PFSK-1 (cell line): Measurements from ENCODE around the gene ULK4.

Experiments used
- FOXP2 ChIP-seq: optimal IDR thresholded peaks from 2 replicates; pipeline ENCODE3; 2011; ENCODE audit warnings: borderline replicate concordance, control low read depth, inconsistent platforms; ENCODE audit not compliant: insufficient read depth; ENCODE audit errors: extremely low read length, extremely low read depth
- POLR2AphosphoS5 ChIP-seq: IDR thresholded peaks from 2 replicates; pipeline ENCODE4 v1.6.1; 2012; ENCODE audit warnings: low read depth, mild to moderate bottlenecking, control low read depth, low read length, moderate library complexity
- SIN3A ChIP-seq: IDR thresholded peaks from 2 replicates; pipeline ENCODE4 v1.6.1; 2012; ENCODE audit warnings: mild to moderate bottlenecking, low read length, moderate library complexity, borderline replicate concordance; ENCODE audit not compliant: insufficient read depth
- TAF1 ChIP-seq: IDR thresholded peaks from 2 replicates; pipeline ENCODE4 v1.6.1; 2012; ENCODE audit warnings: low read length, control low read depth, borderline replicate concordance; ENCODE audit not compliant: insufficient read depth
- TF ChIP-seq, protein P1 (sequence below), 2 experiments: IDR thresholded peaks; 2 replicates each; pipeline versions ENCODE4 v1.6.1 to v1.8.0; 2011 to 2012; ENCODE audit warnings: low read depth in 2 of 2, low read length in 2 of 2, control low read depth in 1 of 2, inconsistent platforms in 1 of 2, mild to moderate bottlenecking in 1 of 2, moderate library complexity in 1 of 2; ENCODE audit not compliant: insufficient read depth in 1 of 2

ULK4 gene

DNA sequence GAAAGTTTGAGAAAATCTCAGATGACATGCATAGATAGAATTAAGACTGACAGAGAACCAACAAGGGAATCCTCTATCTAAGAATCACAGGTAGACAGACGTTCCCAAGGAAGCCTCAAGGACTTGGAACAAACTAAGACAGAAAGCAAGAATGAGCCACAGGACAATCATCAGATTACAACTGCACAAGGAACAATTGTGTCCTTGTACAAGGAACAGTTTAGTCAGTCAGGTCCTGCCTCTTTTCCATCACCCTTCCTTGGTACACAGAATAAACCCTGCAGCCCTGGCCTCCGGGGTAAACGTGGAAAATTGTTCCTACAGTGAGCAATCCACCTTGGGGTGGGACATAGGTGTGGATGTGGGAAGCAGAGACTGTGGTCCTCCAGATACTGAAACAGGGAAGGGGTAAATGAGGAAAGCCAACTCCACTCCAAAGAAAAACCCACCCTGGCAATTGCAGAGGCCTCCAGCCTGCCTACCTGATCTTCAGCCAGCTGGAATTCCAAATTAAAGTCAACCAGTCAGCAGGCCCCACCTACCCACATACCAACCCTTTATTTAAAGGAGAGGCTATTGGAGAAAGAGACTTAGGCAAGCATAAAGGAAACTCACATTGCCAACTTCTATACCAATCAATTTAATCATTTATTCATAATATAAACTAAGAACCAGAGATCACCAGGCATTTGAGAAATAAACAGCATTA is 73.4 kb downstream of the ULK4 start:
- no peak for TF ChIP-seq FOXP2
- TF ChIP-seq, protein P1, sequence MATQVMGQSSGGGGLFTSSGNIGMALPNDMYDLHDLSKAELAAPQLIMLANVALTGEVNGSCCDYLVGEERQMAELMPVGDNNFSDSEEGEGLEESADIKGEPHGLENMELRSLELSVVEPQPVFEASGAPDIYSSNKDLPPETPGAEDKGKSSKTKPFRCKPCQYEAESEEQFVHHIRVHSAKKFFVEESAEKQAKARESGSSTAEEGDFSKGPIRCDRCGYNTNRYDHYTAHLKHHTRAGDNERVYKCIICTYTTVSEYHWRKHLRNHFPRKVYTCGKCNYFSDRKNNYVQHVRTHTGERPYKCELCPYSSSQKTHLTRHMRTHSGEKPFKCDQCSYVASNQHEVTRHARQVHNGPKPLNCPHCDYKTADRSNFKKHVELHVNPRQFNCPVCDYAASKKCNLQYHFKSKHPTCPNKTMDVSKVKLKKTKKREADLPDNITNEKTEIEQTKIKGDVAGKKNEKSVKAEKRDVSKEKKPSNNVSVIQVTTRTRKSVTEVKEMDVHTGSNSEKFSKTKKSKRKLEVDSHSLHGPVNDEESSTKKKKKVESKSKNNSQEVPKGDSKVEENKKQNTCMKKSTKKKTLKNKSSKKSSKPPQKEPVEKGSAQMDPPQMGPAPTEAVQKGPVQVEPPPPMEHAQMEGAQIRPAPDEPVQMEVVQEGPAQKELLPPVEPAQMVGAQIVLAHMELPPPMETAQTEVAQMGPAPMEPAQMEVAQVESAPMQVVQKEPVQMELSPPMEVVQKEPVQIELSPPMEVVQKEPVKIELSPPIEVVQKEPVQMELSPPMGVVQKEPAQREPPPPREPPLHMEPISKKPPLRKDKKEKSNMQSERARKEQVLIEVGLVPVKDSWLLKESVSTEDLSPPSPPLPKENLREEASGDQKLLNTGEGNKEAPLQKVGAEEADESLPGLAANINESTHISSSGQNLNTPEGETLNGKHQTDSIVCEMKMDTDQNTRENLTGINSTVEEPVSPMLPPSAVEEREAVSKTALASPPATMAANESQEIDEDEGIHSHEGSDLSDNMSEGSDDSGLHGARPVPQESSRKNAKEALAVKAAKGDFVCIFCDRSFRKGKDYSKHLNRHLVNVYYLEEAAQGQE (IDR thresholded peaks at IDR 0.05; ENCODE audit: insufficient read depth in 1 of 2, low read depth in 2 of 2, low read length in 2 of 2) = no peak
- no peak for TF ChIP-seq POLR2AphosphoS5
- TF ChIP-seq SIN3A = no peak
- no peak for TF ChIP-seq TAF1

DNA sequence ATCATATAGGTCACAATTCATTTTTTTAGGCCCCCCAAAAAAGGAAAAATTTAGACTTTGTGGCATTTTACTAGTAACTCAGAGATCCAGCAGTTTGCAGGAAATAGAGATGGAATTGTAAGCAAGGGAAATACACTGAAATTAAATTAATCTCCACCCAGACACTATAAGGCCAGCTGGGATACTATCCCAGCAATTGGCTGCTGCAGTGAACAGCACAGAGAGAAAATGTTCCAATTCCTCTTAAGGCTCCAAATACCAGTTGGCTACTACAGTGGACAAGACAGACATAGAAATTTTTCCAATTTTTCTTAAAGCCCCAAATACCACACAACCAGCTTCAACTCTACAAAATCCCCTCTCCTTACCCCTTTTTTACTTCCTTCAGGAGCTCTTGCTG is 78.9 kb downstream of the ULK4 start:
- TF ChIP-seq FOXP2 = no peak
- no peak for TF ChIP-seq SIN3A
- TF ChIP-seq, protein P1 (IDR thresholded peaks at IDR 0.05; ENCODE audit: insufficient read depth in 1 of 2, low read depth in 2 of 2, low read length in 2 of 2) = no peak
- TF ChIP-seq TAF1 = no peak
- TF ChIP-seq POLR2AphosphoS5 = no peak

DNA sequence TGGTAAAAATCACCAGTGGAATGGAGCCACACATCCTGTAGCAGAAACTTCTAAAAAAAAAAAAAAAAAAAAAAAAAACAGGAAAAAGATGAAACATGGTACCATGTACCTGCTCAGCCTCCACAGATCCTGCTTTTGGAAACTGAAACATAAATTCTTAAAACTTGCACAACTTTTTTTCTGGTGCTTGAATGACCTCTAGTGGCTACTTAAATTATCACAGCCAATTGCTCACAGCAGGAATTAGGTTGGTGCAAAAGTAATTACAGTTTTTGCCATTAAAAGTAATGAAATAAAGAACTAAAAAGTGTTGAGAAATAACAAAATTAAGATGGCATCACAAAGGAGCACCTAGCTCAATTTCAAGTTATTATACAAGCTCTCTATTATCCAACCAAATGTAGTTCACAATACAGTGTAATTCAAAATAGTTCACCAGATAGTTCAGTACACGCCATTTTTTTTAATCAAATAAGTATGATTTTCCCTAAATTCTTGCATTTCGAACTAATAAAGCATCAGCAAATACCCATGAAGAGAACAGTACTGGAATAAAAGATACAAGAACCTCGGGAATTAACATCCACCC is 80.6 kb downstream of the ULK4 start:
- TF ChIP-seq SIN3A (no peak), POLR2AphosphoS5 (no peak), FOXP2 (no peak), TAF1 (no peak)
- TF ChIP-seq, protein P1 (IDR thresholded peaks at IDR 0.05; ENCODE audit: insufficient read depth in 1 of 2, low read depth in 2 of 2, low read length in 2 of 2) = no peak

DNA sequence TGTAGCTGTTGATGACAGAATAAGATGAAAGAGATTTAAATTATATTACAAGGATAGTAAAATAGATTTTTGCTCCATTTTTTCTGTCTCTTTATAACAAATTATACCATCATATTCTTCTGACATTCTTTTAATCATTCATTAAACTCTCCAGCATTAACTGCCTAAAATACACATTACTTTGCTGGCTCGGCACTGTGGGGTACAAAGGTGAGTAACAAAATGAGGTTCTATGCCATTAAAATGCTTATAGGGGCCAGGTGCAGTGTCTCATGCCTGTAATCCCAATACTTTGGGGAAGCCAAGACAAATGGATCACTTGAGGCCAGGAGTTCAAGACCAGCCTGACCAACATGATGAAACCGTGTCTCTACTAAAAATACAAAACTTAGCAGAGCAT is 81.5 kb downstream of the ULK4 start:
- TF ChIP-seq, protein P1 (IDR thresholded peaks at IDR 0.05; ENCODE audit: insufficient read depth in 1 of 2, low read depth in 2 of 2, low read length in 2 of 2) = no peak
- no peak for TF ChIP-seq POLR2AphosphoS5
